ENCODE measurements around the gene LINS1. TPM values are rescaled to one million over a fixed set of nuclear protein-coding genes. Genes with fewer than 3 reads are reported as not detected.

Gene LINS1
- total and polyA plus RNA-seq, 2 experiments from 2014 or later: 9.6 to 13.6 TPM

DNA sequence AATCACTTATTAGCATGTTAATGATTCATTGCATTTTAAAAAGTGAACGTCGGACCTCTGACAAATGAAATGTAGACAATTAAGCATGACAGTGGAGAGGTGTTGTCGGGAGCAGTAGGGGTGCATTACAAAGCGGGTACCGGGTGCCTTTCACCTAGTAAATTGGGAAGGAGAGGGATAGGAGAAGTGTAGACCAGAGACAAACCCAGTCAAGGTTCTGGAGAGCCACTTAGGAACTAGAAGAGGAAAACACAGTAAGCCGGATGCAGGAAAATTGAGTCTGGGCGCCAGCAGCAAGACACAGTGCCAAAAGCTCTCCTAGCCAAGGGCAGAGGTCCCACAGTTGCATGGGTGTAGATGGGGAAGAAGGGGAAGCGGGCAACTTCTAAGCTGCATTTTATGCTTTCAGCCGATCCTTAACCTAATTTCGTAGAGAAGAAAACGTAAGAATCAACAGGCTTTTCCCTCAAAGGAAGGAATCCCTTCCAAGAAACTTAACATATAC lies 70.1 kb downstream of the LINS1 start:
- in situ Hi-C loops (cut with MboI): no loop called here
- Histone ChIP-seq H3K9me3 (ENCODE audit: low read depth) (no peaks in the 10 kb centered on the region), H3K79me2 (ENCODE audit: insufficient read depth) (no peaks in the 10 kb centered on the region), H3K27ac (no peak overlapping the region), H3K4me2 (ENCODE audit: unreplicated experiment) (no peak overlapping the region), H3K4me1 (ENCODE audit: insufficient read depth) (no peaks in the 10 kb centered on the region), H3K27me3 (replicated peaks; ENCODE audit: insufficient read depth) (peaks cover 6% of the 10 kb centered on the region), H3K36me3 (ENCODE audit: low read depth) (no peaks in the 10 kb centered on the region), H3K4me3 (no peak overlapping the region), H2AFZ (no peak overlapping the region), H3K9ac (no peak overlapping the region), H3F3A (ENCODE audit: insufficient read depth) (no peaks in the 10 kb centered on the region), H4K20me1 (ENCODE audit: insufficient read depth) (no peaks in the 10 kb centered on the region), H3K9me2 (ENCODE audit: insufficient read depth) (no peaks in the 10 kb centered on the region)
- TF ChIP-seq EZH2 (IDR thresholded peaks at IDR 0.05; ENCODE audit: insufficient read depth, poor library complexity, severe bottlenecking): no peak
- no peak for TF ChIP-seq EZH2phosphoT487 (IDR thresholded peaks at IDR 0.05; ENCODE audit: insufficient read depth, low read depth)
- no peak for DNase-seq
- 48 to 49% methylated on average over 11 of the region's 11 CpGs for WGBS, 2 experiments (ENCODE audit: low coverage in 1 of 2, low lambda C conversion rate in 2 of 2, missing lambda C conversion rate in 2 of 2)

- Histone ChIP-seq H3K4me3 (no peak overlapping the region), H3K9me2 (ENCODE audit: insufficient read depth) (no peaks in the 10 kb centered on the region), H3K4me2 (ENCODE audit: unreplicated experiment) (no peak overlapping the region), H3K4me1 (ENCODE audit: insufficient read depth) (no peaks in the 10 kb centered on the region), H3F3A (ENCODE audit: insufficient read depth) (no peaks in the 10 kb centered on the region), H3K36me3 (ENCODE audit: low read depth) (no peaks in the 10 kb centered on the region), H3K9me3 (ENCODE audit: low read depth) (no peaks in the 10 kb centered on the region), H3K9ac (no peak overlapping the region), H2AFZ (no peak overlapping the region), H4K20me1 (ENCODE audit: insufficient read depth) (no peaks in the 10 kb centered on the region), H3K27ac (no peak overlapping the region), H3K27me3 (replicated peaks; ENCODE audit: insufficient read depth) (peaks cover 6% of the 10 kb centered on the region), H3K79me2 (ENCODE audit: insufficient read depth) (no peaks in the 10 kb centered on the region)
- WGBS, 2 experiments (ENCODE audit: low coverage in 1 of 2, low lambda C conversion rate in 2 of 2, missing lambda C conversion rate in 2 of 2): 31 to 39% methylated on average over 4 of the region's 4 CpGs
- in situ Hi-C loops (cut with MboI): no loop called here
- no peak for TF ChIP-seq EZH2phosphoT487 (IDR thresholded peaks at IDR 0.05; ENCODE audit: insufficient read depth, low read depth)
- no peak for TF ChIP-seq EZH2 (IDR thresholded peaks at IDR 0.05; ENCODE audit: insufficient read depth, poor library complexity, severe bottlenecking)
- DNase-seq: no peak
These were observed 70.8 kb downstream of the LINS1 start for GRCh38 chr15:100531204-100531603.

- Histone ChIP-seq H3K9me3 (ENCODE audit: low read depth) (no peaks in the 10 kb centered on the region), H3F3A (ENCODE audit: insufficient read depth) (no peaks in the 10 kb centered on the region), H3K27ac (no peak overlapping the region), H2AFZ (no peak overlapping the region), H3K27me3 (replicated peaks; ENCODE audit: insufficient read depth) (peaks cover 6% of the 10 kb centered on the region; the same call in 1 of the 2 replicates), H3K9me2 (ENCODE audit: insufficient read depth) (no peaks in the 10 kb centered on the region), H3K9ac (no peak overlapping the region), H3K4me1 (ENCODE audit: insufficient read depth) (no peaks in the 10 kb centered on the region), H4K20me1 (ENCODE audit: insufficient read depth) (no peaks in the 10 kb centered on the region), H3K4me2 (ENCODE audit: unreplicated experiment) (no peak overlapping the region), H3K4me3 (no peak overlapping the region), H3K36me3 (ENCODE audit: low read depth) (no peaks in the 10 kb centered on the region), H3K79me2 (ENCODE audit: insufficient read depth) (no peaks in the 10 kb centered on the region)
- TF ChIP-seq EZH2phosphoT487 (IDR thresholded peaks at IDR 0.05; ENCODE audit: insufficient read depth, low read depth): no peak
- TF ChIP-seq EZH2 (IDR thresholded peaks at IDR 0.05; ENCODE audit: insufficient read depth, poor library complexity, severe bottlenecking): no peak
- DNase-seq: no peak
- WGBS, 2 experiments (ENCODE audit: low coverage in 1 of 2, low lambda C conversion rate in 2 of 2, missing lambda C conversion rate in 2 of 2): 16 to 30% methylated on average over 2 of the region's 2 CpGs
- in situ Hi-C loops (cut with MboI): no loop called here
These were observed 72.4 kb downstream of the LINS1 start for GRCh38 chr15:100529556-100529955.

DNA sequence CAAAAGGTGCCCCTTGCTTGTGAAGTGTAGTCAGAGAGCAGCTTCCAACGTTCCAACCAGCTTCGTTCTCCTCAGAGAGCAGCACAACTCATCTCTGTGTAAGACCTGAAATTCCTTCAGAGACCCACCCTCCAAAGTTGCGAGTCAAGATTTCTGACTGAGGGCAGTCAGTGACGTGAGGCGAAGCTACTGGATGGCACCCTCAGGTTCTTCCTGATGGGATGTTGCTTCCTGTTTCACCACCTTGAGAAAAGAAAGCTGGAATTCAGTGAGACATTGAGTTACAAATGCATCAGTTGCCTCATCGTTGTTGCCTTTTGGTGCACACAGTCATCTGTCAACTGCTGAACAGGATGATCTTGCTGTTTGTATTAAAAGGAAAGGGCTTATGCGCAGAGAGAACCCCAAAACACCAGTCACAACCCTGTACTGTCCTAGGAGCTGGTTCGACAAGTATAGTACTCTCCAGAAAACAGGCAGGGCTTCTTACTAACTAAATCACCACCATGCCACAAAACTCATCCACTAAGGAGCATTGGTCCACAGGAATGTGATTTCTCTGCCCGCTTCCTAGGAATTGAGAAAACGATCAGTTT lies 73.1 kb downstream of the LINS1 start, which contains the start of gene CERS3:
Gene CERS3 (minus strand): TSS at position 118 of the 596 bp plus-strand sequence. CDS start 27,101 bp downstream, outside the sequence.
- Histone ChIP-seq H3K9me2 (ENCODE audit: insufficient read depth) (no peaks in the 10 kb centered on the region), H3K9ac (no peak within 1 kb of the TSS), H2AFZ (no peak within 1 kb of the TSS), H4K20me1 (ENCODE audit: insufficient read depth) (no peaks in the 10 kb centered on the region), H3K4me1 (ENCODE audit: insufficient read depth) (no peaks in the 10 kb centered on the region), H3K9me3 (ENCODE audit: low read depth) (no peaks in the 10 kb centered on the region), H3K27me3 (replicated peaks; ENCODE audit: insufficient read depth) (peaks cover 6% of the 10 kb centered on the region; the same call in 1 of the 2 replicates), H3K4me3 (no peak within 1 kb of the TSS), H3K79me2 (ENCODE audit: insufficient read depth) (no peaks in the 10 kb centered on the region), H3K4me2 (ENCODE audit: unreplicated experiment) (no peak within 1 kb of the TSS), H3F3A (ENCODE audit: insufficient read depth) (no peaks in the 10 kb centered on the region), H3K27ac (no peak within 1 kb of the TSS), H3K36me3 (ENCODE audit: low read depth) (no peaks in the 10 kb centered on the region)
- DNase-seq: no peak
- in situ Hi-C loops (cut with MboI): no loop called here
- TF ChIP-seq EZH2 (IDR thresholded peaks at IDR 0.05; ENCODE audit: insufficient read depth, poor library complexity, severe bottlenecking) (no peak), EZH2phosphoT487 (IDR thresholded peaks at IDR 0.05; ENCODE audit: insufficient read depth, low read depth) (no peak)
- 49 to 55% methylated on average over 10 of the region's 10 CpGs for WGBS, 2 experiments (ENCODE audit: low coverage in 1 of 2, low lambda C conversion rate in 2 of 2, missing lambda C conversion rate in 2 of 2)
